Right lobe of liver (tissue), 4 donors: ENCODE results near the gene KLHDC10.

ENCODE experiments used
- POLR2A ChIP-seq: fragments of 450-650 bp; IDR thresholded peaks from one replicate; pipeline ENCODE4 v1.6.1; 2017; ENCODE audit warnings: antibody characterized with exemption, mild to moderate bottlenecking
- TF ChIP-seq, protein P1 (sequence below), 4 donors: fragments of 200-600 bp in 3 of 4; fragments of 450-650 bp in 1 of 4; IDR thresholded peaks; one replicate each; pipeline versions ENCODE4 v1.5.1 to v1.8.0; 2016 to 2022; ENCODE audit warnings: antibody characterized with exemption in 4 of 4, mild to moderate bottlenecking in 2 of 4
- donor health status: DM: no; HTN: no; CAD: no.
- donor health status: DM: no; HTN: no; CAD: no.
- donor health status: DM: no; HTN: yes; CAD: no.

DNA sequence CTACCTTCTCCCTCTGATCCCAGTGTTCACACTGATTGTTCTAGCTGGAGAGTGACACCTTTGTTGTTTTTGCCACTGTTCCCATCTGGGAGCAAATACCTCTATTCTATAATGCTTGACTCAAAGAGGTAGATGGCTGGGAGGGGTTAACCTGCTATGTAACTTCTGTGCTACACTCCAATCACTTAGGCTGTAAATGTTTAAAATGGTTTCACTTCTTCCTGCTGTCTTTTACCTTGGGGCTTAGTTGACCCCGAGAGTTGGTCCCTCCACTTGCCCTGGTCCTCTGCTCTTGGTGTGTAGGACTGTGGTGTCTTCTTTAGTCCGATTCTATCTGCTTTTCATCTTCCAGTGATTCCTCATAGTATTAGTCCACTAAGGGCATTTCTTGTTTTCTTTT, 22.3 kb downstream of the KLHDC10 start:
- TF ChIP-seq, protein P1, sequence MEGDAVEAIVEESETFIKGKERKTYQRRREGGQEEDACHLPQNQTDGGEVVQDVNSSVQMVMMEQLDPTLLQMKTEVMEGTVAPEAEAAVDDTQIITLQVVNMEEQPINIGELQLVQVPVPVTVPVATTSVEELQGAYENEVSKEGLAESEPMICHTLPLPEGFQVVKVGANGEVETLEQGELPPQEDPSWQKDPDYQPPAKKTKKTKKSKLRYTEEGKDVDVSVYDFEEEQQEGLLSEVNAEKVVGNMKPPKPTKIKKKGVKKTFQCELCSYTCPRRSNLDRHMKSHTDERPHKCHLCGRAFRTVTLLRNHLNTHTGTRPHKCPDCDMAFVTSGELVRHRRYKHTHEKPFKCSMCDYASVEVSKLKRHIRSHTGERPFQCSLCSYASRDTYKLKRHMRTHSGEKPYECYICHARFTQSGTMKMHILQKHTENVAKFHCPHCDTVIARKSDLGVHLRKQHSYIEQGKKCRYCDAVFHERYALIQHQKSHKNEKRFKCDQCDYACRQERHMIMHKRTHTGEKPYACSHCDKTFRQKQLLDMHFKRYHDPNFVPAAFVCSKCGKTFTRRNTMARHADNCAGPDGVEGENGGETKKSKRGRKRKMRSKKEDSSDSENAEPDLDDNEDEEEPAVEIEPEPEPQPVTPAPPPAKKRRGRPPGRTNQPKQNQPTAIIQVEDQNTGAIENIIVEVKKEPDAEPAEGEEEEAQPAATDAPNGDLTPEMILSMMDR (IDR thresholded peaks at IDR 0.05), result no peak
- no peak for TF ChIP-seq POLR2A
